GM18498 (cell line): ENCODE results near the gene VCAM1.
"Not testable (repeated sequence)": the region's sequence is repeated elsewhere in the genome, so short reads cannot be mapped to it uniquely, and the experiment has no call there.

Experiments used
- ATAC-seq: cut with Tn5 transposase; IDR thresholded peaks from one replicate; pipeline ENCODE4 v1.9.1; 2021; ENCODE audit warnings: mild to moderate bottlenecking, moderate library complexity; ENCODE audit not compliant: unreplicated experiment

The VCAM1 gene

DNA sequence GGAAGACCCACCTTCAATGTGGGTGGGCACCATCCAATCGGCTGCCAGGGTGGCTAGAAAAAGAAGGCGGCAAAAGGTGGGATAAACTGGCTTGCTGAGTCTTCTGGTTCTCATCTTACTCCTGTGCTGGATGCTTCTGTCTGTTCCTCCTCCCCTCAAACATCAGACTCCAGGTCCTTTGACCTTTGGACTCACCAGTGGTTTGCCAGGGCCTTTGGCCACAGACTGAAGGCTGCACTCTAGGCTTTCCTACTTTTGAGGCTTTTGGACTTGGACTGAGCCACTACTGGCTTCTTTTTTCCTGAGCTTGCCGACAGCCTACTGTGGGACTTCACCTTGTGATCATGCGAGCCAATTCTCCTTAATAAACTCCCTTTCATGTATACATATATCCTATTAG lies 55.9 kb downstream of the VCAM1 start:
- no peak for ATAC-seq

DNA sequence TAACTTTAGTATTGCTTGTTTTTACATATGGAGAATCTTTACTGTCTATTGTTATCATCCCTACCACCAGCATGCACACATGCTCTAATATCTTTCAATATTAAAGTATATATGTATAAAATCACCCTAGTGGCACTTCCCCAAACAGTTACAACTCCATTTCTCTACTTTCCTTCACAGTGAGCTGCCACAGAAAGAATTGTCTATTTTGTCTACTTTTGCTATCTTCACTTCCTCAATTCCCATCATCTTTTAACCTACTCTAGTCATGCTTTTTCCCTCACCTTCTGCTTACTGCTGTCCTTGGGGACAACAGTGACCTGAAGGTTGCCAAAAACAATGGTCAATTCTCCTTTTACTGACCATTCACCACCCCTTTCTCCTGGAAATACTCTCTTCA lies 59.2 kb downstream of the VCAM1 start:
- no peak for ATAC-seq

DNA sequence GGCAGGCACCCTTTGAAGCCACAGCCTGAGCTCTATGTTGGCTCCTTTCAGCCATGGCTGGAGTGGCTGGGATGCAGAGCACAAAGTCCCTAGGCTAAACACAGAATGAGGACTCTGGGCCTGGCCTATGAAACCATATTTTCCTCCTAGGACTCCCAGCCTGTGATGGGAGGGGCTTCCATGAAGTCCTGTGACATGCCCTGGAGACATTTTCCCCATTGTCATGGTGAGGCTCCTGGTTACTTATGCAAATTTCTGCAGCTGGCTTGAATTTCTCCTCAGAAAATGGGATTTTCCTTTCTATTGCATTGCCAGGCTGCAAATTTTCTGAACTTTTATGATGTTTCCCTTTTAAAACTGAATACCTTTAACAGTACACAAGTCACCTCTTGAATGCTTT lies 61.3 kb downstream of the VCAM1 start:
- ATAC-seq: no peak

DNA sequence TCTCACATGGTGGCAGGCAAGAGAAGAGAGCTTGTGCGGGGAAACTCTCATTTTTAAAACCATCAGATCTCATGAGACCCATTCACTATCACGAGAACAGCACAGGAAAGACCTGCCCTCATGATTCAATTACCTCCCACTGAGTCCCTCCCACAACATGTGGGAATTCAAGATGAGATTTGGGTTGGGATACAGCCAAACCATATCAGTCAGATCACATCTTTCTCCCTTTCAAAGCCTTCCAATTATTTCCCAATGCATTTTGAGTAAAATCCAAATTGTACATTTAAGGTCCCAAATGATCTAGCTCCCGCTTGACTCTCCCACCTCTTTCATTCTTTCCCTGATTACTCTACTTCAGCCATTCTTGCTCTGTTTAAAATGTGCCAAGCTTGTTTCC lies 62.2 kb downstream of the VCAM1 start:
- not testable (repeated sequence) for ATAC-seq

DNA sequence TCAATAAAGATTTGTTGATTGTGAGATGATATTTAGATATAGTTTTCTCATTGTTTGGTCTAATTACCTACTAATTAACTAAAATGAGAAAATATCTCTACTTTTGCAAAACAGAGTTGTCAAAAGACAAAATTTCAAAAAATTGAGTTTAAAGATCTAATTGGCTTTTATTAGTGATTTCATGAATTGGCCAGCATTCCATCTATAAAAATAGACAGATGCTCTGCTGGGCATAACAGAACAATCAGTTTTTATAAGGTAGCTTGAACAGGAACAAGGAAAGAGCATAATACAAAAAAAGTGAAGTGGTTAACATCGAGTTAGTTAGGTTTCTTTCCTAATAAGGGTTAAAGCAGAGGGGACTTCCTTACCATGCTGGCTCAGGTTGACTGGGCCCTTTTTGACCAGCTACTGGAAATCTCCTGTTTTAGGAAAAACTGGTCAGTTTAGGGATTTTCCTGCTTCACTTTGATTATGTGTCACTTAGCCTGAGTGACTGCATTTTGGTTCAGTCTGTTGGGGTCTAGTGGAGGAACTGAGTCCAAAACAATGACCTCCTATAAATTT lies 63.0 kb downstream of the VCAM1 start:
- ATAC-seq: no peak

DNA sequence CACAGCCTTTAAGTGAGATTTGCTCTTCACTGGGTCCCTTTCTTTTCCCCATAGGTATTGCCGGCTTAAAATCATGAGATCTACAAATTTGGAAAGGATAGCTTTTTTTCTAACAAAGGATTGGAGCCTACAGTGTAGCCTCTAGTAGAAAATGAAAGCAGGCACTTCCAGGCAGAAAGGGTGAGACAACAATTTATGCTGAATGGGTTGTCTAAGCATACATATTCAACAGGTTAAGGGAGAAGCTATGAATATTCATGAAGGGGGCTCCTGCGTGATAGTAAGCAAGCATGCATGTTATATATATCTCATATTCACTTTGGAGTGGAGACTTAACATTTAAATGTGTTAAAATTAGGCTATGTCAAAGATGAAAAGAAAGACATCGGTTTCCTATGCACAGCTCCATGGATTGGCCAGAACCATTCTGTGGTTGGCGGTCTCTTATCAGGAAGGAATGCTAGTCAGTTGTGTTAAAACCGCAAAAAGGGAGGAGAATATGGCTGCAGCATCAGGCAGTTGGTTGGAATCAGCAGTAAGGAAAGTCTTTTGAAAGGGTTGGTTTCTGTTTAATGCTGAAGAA lies 66.0 kb downstream of the VCAM1 start:
- ATAC-seq: no peak

DNA sequence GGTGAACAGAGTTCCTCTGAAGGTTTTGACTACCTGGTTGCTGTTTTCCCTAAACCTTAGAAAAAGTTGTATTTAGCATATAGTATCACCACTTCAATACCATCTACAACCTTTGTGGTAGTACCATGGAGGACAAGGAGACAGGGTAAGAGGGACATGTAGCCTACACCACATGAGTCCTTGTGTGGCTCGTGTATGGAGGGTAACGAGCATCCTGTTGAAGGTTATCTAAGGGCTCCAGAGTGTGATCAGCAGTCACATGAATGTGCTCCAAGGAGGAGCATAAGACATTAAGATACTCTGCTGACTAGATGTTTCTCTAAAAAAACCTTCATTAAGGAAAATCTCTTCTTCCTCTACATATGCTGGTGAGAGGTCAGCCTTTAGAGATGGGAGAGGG lies 67.3 kb downstream of the VCAM1 start:
- ATAC-seq: no peak
